WERI-Rb-1 (cell line): ENCODE data around the gene DPPA2.

Experiments used
- DNase-seq: peaks from one replicate; pipeline ENCODE4 v3.0.0-alpha.2; 2020
- H3K27ac ChIP-seq: fragments of 250-450 bp; sonication (Bioruptor Pico); 2 replicates; pipeline ENCODE4 v1.5.1; 2020; ENCODE audit warnings: mild to moderate bottlenecking, moderate library complexity
- H3K27me3 ChIP-seq: fragments of 250-450 bp; sonication (Bioruptor Pico); 2 replicates; pipeline ENCODE4 v1.5.1; 2021; ENCODE audit warnings: mild to moderate bottlenecking, low read depth, moderate library complexity; ENCODE audit not compliant: insufficient read depth, severe bottlenecking
- H3K36me3 ChIP-seq: fragments of 250-450 bp; sonication (Bioruptor Pico); 2 replicates; pipeline ENCODE4 v1.5.1; 2020; ENCODE audit warnings: mild to moderate bottlenecking, moderate library complexity
- H3K4me3 ChIP-seq: 2 replicates; pipeline ENCODE4 v1.5.1; 2011; ENCODE audit warnings: low read depth, mild to moderate bottlenecking, control low read depth, low read length
- H3K9me3 ChIP-seq: fragments of 250-450 bp; sonication (Bioruptor Pico); 2 replicates; pipeline ENCODE4 v1.5.1; 2021; ENCODE audit warnings: mild to moderate bottlenecking, moderate library complexity; ENCODE audit not compliant: severe bottlenecking
- TF ChIP-seq, protein P1 (sequence below): IDR thresholded peaks from 2 replicates; pipeline ENCODE4 v1.5.1; 2011; ENCODE audit warnings: low read depth, mild to moderate bottlenecking, control low read depth, inconsistent platforms, low read length

DPPA2 gene

DNA sequence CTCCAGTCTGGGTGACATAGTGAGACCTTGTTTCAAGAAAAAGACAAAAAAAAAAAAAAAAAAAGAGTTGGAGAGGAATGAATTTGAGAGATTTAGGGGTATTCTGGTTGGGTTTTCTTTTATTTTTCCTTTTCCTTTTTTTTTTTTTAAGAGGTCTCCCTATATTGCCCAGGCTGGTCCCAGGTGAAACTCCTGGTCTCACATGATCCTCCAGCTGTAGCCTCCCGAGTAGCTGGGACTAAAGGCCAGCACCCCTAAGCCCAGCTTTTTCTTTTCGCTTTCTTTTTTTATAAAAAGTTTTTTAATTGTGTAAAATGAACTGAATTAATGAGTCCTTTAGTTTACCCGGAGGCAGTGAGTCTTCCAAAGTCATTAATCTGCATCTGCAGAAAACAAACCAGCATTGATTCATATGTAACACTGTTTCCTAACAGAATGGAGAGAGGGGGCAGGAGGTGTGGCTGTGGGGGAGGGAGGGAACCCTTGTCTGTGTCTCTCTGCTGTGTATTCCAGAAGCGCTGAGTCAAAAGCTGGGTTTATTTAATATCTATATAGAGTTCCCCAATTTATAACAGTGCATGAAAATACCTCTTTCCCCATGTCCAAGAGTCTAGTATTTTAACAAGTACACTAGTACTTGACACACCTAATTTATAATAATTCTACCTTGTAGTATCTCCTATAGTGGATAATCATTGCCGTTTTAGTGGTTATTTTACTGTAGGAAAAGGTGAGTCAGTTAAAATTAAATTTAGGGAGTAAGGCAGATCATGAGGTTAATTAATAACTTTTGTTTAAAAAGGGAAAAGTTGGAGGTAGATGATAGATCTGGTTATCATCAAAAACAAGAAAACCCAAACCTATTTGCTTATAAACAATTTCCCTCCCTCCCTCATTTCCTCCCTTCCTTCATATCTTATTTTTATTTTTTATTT lies 23.7 kb upstream of the DPPA2 start:
- H3K4me3 ChIP-seq: no peak overlapping the region
- TF ChIP-seq, protein P1, sequence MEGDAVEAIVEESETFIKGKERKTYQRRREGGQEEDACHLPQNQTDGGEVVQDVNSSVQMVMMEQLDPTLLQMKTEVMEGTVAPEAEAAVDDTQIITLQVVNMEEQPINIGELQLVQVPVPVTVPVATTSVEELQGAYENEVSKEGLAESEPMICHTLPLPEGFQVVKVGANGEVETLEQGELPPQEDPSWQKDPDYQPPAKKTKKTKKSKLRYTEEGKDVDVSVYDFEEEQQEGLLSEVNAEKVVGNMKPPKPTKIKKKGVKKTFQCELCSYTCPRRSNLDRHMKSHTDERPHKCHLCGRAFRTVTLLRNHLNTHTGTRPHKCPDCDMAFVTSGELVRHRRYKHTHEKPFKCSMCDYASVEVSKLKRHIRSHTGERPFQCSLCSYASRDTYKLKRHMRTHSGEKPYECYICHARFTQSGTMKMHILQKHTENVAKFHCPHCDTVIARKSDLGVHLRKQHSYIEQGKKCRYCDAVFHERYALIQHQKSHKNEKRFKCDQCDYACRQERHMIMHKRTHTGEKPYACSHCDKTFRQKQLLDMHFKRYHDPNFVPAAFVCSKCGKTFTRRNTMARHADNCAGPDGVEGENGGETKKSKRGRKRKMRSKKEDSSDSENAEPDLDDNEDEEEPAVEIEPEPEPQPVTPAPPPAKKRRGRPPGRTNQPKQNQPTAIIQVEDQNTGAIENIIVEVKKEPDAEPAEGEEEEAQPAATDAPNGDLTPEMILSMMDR: no peak
- DNase-seq: no peak
- H3K9me3 ChIP-seq: peaks cover 2% of the 10 kb centered on the region
- no peaks in the 10 kb centered on the region for H3K27me3 ChIP-seq
- no peaks in the 10 kb centered on the region for H3K36me3 ChIP-seq
- no peak overlapping the region for H3K27ac ChIP-seq

DNA sequence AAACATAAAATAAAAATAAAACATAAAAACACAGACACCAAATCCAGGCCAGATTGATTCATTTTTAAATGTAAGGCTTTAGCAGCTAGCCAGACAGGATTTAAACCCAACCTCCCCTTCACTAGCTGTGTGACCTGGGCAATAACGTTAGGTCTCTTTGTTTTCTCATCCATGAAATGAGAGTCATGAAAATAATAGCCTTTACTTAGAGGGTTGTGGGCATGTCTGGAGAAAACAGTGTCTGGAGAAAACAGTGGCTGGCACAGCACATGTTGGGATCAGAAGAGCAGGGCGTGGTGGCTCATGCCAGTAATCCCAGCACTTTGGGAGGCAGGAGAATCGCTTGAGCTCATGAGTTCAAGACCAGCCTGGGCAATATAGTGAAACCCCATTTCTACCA lies 22.9 kb upstream of the DPPA2 start:
- no peak overlapping the region for H3K4me3 ChIP-seq
- peaks cover 2% of the 10 kb centered on the region for H3K9me3 ChIP-seq
- no peaks in the 10 kb centered on the region for H3K27me3 ChIP-seq
- no peak overlapping the region for H3K27ac ChIP-seq
- no peak for DNase-seq
- H3K36me3 ChIP-seq: no peaks in the 10 kb centered on the region
- TF ChIP-seq, protein P1: no peak

DNA sequence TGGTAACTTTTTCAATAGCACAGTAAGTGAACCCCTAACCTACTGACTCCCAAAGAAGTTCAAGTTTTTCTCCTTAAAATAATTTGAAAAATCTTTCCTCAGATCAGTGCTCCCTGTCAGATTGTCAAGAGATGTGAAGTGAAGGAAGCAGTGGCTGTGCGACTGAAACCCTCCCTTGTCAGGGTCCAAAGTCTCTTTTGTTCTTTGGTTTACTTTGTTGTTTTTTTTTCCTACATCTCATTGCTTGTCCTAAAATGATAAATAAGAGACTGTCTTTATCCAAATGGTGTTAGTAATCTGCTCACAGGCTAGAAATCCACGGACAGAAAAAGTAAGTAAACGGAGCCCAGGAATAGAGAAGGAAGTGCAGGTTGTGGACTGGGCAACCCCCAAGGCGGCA lies 22.0 kb upstream of the DPPA2 start:
- Histone ChIP-seq H3K9me3 (peaks cover 2% of the 10 kb centered on the region), H3K4me3 (no peak overlapping the region), H3K27me3 (no peaks in the 10 kb centered on the region), H3K27ac (no peak overlapping the region), H3K36me3 (no peaks in the 10 kb centered on the region)
- TF ChIP-seq, protein P1: no peak
- DNase-seq: no peak

DNA sequence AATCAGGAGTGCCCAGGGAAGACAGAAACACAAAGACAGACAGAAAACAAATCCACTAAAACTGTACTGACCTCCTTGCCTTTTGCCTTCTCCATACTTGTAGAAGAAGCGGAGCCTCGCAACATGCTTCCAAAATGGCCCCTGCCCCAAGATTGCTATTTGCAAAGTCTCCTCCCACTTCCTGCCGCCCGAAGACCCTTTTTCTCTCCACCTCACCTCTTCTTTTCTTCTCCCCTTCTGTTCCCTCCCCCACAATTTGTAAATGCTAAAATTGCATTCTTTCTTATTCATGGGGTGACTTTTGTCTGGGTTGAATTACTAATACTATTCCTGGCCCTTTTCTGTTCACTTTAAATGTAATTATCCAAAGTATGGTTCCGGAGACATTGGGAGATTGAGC lies 21.1 kb upstream of the DPPA2 start, which contains the start of gene DPPA4:
TSS of gene DPPA4 (minus strand) at position 154 of the 400 bp plus-strand sequence. CDS start at position 125, 29 bp downstream.
- DNase-seq: no peak
- TF ChIP-seq, protein P1: no peak
- no peak within 1 kb of the TSS for H3K4me3 ChIP-seq
- H3K27me3 ChIP-seq: no peaks in the 10 kb centered on the region
- H3K36me3 ChIP-seq: no peaks in the 10 kb centered on the region
- H3K9me3 ChIP-seq: peaks cover 2% of the 10 kb centered on the region
- H3K27ac ChIP-seq: no peak within 1 kb of the TSS

DNA sequence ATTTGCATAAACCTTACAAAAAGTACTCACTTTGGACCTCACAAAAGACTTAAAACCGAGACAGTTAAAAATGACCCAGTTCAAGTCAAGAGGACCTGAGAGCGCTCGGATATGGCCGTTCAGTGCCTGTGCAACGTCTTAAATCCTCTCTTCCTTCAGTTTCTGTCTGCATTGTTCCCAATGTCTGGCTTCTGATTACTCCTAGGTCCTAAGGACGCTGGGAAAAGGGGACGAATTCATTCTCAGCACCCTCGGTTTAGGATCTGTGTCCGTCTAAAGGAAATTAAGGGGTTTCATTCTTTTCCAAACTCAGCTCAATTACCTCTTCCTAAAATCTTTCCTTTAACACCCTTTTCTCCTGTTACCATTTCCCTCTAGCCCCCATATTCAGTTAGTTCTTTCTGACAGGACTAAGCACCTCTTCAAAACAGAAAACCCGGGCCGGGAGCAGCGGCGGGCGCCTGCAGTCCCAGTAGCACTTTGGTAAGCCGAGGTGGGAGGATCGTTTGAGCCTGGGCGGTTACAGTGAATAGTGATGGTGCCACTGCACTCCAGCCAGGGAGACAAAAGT lies 20.1 kb upstream of the DPPA2 start:
- no peaks in the 10 kb centered on the region for H3K27me3 ChIP-seq
- H3K27ac ChIP-seq: no peak overlapping the region
- H3K9me3 ChIP-seq: peaks cover 2% of the 10 kb centered on the region
- H3K4me3 ChIP-seq: no peak overlapping the region
- no peak for DNase-seq
- TF ChIP-seq, protein P1: no peak
- no peaks in the 10 kb centered on the region for H3K36me3 ChIP-seq
